ENCODE results near the gene ANXA10.

DNA sequence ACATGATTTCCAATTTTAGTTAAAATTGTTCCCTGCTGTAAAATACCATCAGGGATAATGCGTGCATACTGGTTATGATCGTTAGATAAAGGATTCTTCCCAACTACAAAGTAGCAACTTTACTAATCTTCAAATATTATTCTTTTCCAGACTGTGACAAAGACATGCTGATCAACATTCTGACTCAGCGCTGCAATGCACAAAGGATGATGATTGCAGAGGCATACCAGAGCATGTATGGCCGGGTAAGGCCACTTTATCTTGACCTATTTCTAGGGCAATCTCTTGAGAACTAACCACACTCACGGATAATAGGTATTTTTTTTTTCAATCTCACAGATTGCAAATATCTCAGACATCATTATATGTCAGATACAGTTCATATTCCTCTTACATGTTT lies 47.0 kb downstream of the ANXA10 start:
- TF ChIP-seq EZH2phosphoT487 (IDR thresholded peaks at IDR 0.05; ENCODE audit: insufficient read depth, low read depth): no peak
- no peak for TF ChIP-seq EZH2 (IDR thresholded peaks at IDR 0.05; ENCODE audit: insufficient read depth, poor library complexity, severe bottlenecking)
